Adipose tissue (tissue), 3 donors: Measurements from ENCODE around the gene ACTR1A. TPM values are rescaled to one million over a fixed set of nuclear protein-coding genes. Genes with fewer than 3 reads are reported as not detected.

ENCODE experiments used
- H3K27ac ChIP-seq: one replicate; pipeline ENCODE4 v1.5.1; 2013; ENCODE audit warnings: low read depth, low read length
- WGBS, 3 donors: extraction: QIAGEN DNeasy Blood & Tissue Kit; methylation state at CpG; one replicate each; pipeline ENCODE4 v1.1.7; 2013; 5-methylcytosine and 5-hydroxymethylcytosine counted together
- polyA plus RNA-seq, 3 donors: library from polyadenylated mRNA; stranded (reverse); fragments of 200-250 nt; gene quantifications; one replicate each; pipeline ENCODE4 v1.2.3, GENCODE V29; 2013
- donor health status: healthy with polysubstance abuse.
- donor health status: Bipolar disorder and iron deficiency.
- donor health status: healthy.

The ACTR1A gene
- polyA plus RNA-seq, 3 donors, result 28.7 to 69.2 (median 61.5) TPM

DNA sequence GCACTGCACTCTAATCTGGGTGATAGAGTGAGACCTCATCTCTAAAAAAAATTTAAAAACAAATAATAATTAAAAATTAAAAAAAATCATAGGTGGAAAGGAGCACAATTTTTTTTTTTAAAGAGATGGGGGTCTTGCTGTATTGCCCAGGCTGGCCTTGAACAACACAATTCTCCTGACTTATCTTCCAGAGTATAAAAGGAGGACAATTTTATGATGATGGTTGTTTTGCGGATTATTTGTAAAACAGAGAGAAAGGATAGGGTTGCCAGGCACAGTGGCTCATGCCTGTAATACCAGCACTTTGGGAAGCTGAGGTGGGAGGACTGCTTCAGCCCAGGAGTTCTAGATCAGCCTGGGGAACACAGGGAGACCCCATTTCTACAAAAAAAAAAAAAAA lies 5.0 kb downstream of the ACTR1A start:
- WGBS, 3 donors, result 98 to 100% (median 100%) methylated on average over 1 of the region's 1 CpG
- H3K27ac ChIP-seq, result no peak overlapping the region

DNA sequence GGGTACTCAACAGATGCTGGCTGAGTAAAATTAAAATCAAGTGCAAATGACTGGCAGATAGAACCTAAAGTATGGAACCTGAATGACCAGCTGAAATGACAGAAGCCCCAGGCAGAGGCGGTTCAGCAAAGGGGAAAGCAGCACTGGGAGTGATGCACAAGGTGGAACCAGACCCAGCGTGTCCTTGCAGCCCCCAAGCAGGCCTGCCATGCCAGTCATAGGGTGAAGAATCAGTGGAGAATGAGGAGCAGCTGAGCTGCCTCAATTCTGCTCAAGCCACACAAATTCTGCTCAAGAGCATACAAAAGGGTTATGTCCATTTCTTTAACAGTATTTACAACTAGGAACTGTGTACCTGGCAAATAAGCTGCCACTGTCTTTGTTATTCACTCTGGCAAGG lies 8.7 kb downstream of the ACTR1A start:
- 65 to 95% (median 89%) methylated on average over 2 of the region's 2 CpGs for WGBS, 3 donors
- no peak overlapping the region for H3K27ac ChIP-seq

DNA sequence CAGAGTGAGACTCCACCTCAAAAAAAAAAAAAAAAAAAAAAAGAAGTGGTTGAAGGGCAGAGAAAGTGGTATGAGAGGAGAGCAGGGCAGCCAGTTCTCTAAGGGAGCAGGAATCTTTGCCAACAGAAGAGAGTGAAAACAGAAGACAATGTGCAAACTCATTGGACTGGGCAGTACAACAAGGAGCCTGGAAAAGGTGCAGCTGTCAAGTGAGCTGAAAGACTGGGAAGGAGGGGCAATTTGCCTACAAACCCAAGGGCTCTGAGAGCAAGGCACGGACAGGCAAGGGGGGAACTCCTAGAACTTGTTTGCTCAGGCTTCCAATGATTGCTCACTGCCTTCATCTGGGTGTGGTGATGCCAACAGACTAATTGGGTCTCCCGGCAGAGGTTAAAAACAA lies 9.5 kb downstream of the ACTR1A start:
- no peak overlapping the region for H3K27ac ChIP-seq
- WGBS, 3 donors, result 16 to 62% (median 40%) methylated on average over 2 of the region's 2 CpGs

DNA sequence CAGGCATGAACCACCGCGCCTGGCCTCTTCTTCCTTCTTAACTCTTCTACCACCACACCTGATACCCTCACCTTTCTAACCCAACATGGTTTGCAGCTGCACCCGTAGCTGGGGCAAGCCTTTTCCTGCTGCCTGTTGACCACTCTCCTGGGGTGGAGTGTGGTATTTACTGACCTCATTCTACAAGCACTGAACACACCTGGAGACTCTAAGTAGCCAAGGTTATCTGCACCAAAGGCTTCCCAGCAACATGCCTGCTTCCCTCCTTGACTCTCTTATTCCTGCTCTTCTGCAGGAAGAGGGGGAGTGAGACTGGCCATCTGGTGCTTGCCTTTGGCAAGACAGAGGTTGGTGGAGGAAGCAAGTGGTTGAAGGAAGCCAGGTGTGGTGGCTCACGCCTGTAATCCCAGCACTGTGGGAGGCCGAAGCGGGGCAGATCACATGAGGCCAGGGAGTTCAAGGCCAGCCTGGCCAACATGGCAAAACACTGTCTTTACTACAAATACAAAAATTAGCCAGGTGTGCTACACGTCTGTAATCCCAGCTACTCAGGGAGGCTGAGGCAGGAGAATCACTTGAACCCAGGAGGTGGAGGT lies 10.1 kb downstream of the ACTR1A start:
- H3K27ac ChIP-seq, result no peak overlapping the region
- 78 to 96% (median 93%) methylated on average over 7 of the region's 7 CpGs for WGBS, 3 donors

DNA sequence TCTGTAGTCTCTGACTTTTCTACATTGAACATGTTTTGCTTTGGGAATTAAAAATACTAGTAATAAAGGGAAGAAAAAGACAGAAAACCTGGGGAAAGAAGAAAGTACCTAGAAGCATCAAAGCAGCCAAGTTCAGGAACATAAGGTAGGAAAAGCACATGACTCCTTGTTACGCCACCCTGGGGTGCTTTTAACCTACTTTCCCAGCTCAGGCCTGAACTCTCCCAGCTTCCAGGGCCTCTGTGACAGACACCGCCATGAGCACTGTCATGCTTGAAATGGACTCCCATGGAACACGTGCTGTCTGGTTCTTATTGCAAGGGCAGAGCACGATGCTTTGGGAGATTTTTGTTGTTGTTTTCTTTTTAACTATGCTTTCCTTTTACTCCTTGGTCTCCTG lies 11.4 kb downstream of the ACTR1A start:
- 83 to 91% (median 88%) methylated on average over 4 of the region's 4 CpGs for WGBS, 3 donors
- H3K27ac ChIP-seq, result no peak overlapping the region

DNA sequence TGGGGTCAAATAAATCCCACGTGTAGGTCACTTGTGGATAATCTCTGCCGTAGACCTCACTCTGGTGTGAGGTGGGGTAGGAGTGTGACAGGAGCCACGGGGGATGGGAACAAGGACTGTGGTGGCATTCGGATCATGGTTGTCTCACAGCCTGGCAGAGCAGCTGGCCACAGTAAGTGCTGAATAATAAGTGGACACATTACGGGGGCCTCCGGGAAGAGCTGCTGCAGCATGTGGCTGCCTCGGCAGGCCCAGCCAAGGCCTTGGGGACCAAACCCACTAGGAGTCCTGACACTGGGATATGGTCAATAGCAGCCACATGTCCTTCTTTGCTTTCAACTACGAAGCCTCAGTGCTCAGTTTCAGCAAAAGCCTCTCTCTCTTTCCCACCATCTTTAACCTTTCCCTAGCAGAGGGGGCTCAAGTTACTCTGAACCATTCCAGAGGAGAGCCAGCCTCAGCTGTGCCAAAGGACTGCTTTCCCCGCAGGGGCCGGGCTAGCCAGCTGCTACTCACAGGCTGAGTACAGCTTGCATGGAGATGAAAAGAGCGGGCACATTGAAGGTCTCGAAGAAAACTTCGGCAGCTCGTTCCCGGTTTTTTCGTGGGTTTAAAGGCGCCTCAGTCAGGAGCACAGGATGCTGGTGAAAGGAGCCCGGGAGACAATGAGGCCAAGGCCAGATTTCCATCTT lies 17.3 kb downstream of the ACTR1A start:
- no peak overlapping the region for H3K27ac ChIP-seq
- WGBS, 3 donors, result 89 to 91% (median 90%) methylated on average over 18 of the region's 18 CpGs

DNA sequence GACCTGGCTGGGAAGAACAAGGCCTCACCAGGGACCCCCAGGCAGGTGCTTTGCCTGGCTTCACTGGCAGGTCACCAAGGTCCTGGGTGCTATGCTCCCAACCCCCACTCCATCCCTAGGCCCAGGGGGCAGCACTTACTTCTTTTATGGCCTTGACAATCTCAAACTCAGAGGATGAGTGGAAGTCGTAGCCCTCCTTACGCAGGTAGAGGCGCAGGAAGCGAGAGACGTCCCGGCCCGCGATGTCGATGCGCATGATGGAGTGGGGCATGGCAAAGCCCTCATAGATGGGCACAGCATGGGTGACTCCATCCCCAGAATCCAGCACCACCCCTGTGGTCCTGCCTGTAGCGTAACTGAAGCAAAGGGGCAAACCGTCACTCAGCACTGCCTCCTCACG lies 18.5 kb downstream of the ACTR1A start:
- WGBS, 3 donors, result 94 to 96% (median 95%) methylated on average over 13 of the region's 13 CpGs

DNA sequence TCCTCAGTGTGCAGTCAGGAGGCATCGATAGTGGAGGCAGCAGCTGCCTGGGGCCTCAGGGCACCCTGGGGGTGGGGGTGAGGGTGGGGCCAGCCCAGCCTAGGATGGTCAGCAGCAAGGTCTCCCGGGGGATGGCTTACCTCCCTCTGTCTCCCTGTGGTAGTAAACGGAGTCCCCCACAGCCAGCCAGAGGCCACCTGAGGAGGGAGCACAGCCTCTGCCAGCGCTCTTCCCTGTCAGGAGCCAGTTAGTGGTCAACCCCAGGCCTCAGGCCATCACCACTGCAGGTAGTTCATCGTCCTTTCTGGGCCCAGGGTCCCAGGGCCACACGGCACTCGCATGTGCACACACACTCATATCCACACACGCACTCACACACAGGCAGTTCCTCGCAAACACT lies 22.1 kb downstream of the ACTR1A start:
- no peak overlapping the region for H3K27ac ChIP-seq
- whole genome bisulfite sequencing, 3 donors, result 87 to 90% (median 89%) methylated on average over 9 of the region's 9 CpGs

More for the DNA sequence above, 18.5 kb downstream of the ACTR1A start:
- H3K27ac ChIP-seq, result no peak overlapping the region

DNA sequence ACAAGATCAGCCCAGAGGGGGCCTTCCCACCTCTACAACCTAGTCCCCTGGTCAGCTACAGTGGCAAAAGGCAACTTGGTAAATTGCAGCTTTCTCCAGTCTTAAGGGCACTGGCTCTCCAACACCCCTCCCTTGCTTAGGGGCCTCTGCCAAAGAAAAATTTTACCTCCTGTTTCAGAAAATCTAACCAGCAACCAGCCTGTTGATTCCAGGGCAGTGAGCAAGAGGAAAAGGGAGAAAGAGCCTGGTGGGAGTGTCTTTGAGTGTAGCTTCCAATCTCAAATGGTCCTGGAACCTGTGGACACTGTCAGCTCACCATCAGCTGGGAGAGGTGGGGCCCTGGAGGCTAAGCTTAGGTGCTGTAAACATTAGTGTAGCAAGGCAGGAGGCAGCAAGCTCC lies 22.9 kb downstream of the ACTR1A start:
- H3K27ac ChIP-seq, result no peak overlapping the region

DNA sequence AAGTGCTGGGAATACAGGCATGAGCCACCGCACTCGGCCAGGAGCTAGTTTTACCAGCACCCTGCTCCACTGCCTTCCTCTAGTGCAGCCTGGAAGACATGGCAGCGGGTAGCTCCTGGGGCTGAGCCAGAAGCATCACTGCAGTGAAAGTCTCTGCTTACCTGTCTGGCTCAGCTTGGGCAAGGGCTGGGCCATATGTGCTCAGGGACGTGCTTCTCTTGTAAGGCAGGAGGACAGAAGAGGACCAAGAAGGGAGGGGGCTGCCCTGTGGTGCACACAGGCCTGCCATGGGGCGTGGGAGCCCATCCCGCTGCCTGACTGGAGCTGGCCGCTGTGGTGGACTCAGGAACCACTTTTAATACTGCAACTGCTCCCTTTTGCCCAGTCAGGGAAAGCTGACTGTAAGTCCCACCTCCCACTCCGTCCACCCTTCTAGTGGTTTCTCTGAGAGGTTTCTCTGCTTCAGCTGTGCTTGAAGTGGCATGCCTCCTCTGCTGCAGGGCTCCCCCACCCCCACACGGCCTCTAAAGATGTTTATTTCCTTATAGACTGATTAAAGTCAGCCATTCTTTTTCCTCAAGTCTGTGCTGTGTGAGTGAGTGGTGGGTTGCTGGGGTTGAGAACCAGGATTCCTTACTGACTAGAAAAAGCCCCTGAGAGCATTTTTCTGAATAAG lies 25.9 kb downstream of the ACTR1A start:
- 68 to 80% (median 72%) methylated on average over 9 of the region's 9 CpGs for whole genome bisulfite sequencing, 3 donors
- no peak overlapping the region for H3K27ac ChIP-seq

DNA sequence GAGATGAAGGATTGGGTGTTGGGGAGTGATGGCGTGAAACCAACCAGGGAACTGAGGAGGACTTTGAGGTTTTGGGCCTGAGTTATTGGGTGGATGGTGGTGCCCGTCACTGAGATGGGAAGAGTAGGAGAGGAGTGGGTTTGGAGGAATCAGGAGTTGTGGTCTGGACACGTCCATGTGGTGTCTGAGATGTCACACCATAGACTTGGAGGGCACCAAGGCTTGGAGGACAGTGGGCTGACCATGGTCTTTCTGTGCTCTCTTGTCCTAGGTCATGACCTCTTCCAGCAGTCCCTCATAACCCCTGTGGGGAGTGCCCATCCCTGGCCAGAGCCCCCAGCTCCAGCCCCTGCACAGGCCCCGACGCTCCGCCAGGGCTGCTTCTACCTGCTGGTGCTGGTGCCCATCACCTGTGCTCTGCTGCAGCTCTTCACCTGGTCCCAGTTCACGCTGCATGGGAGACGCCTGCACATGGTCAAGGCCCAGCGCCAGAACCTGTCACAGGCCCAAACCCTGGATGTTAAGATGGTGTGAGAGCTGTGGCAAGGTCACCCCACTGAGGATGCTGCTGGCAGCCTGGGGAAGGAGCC lies 27.0 kb downstream of the ACTR1A start:
- H3K27ac ChIP-seq, result no peak overlapping the region
- WGBS, 3 donors, result 88 to 93% (median 89%) methylated on average over 9 of the region's 9 CpGs

DNA sequence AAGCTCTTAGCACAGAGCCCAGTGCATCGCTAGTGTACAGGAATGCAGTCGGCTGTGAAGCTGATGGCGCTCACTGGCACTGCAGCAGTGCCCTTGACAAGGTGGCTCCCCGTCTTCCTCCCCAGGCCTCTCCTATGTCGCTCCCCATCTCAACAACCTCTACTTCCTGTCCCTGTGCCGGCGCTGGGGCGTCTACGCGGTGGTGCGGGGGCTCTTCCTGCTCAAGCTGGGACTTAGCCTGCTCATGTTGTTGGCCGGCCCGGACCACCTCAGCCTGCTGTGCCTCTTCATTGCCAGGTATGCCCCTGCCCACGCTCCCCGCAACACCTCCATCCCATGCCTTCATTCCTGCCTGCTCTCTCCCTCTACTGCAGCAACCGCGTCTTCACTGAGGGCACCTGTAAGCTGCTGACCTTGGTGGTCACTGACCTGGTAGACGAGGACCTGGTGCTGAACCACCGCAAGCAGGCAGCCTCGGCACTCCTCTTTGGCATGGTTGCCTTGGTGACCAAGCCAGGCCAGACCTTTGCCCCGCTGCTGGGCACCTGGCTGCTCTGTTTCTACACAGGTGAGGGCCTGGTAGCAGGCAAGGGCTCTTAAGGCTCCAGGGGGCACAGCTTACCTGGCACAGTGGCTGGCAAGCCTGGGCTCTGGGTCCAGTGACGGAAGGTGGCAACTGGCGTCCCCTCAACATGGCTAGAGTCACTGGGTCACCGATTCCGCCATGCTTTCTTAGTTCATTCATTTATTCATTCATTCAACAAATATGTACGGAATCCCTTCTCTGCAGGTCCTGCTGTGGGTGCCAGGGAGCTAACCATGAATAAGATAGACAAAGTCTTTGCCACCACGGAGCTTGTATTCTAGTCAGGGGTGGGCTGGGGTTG lies 28.8 kb downstream of the ACTR1A start:
- WGBS, 3 donors, result 82 to 85% (median 85%) methylated on average over 27 of the region's 27 CpGs
- H3K27ac ChIP-seq, result no peak overlapping the region

DNA sequence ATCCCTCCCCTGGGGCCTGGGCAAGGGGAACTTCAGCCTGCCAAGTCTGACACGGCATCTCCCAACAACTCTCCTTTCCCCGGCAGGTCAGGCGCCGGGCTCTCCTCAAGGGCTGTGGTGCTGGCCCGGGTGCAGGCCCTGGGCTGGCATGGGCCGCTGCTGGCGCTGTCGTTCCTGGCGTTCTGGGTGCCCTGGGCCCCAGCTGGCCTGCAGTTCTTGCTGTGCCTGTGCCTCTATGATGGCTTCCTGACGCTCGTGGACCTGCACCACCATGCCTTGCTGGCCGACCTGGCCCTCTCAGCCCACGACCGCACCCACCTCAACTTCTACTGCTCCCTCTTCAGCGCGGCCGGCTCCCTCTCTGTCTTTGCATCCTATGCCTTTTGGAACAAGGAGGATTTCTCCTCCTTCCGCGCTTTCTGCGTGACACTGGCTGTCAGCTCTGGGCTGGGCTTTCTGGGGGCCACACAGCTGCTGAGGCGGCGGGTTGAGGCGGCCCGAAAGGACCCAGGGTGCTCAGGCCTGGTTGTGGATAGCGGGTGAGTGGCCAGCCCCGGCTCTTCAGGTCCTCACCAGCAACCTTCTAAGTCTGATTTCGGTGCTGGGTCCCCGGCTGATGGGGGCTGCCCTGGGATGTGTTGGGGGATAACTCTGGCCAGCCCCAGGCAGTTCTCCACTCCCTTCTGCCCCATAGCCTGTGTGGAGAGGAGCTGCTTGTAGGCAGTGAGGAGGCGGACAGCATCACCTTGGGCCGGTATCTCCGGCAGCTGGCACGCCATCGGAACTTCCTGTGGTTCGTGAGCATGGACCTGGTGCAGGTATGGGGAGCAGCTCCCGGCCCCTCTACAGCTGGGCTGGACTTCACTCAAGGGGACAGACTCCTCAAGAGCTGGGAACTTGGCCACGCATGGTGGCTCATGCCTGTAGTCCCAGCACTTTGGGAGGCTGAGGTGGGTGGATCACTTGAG lies 31.6 kb downstream of the ACTR1A start:
- WGBS, 3 donors, result 92 to 95% (median 94%) methylated on average over 34 to 36 of the region's 36 CpGs
- no peak overlapping the region for H3K27ac ChIP-seq

DNA sequence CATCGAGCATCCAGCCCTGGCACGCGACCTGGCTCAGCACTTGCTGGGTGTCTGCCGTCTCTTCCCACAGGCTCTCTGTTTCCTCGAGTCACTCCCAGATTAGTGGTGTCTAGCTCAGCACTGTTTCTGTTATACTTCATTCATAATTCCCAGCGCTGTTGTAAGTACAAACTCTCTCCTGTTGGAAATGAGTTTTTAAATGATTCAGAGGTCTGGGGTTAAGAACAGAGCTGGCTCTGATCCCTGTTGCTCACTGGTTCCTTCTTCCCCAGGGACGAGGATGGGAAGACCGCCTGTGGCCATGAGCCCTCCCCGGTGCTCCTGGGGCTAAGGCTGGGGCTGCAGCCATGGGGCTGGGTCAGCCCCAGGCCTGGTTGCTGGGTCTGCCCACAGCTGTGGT lies 33.8 kb downstream of the ACTR1A start:
- WGBS, 3 donors, result 52 to 86% (median 64%) methylated on average over 9 of the region's 9 CpGs
- no peak overlapping the region for H3K27ac ChIP-seq

DNA sequence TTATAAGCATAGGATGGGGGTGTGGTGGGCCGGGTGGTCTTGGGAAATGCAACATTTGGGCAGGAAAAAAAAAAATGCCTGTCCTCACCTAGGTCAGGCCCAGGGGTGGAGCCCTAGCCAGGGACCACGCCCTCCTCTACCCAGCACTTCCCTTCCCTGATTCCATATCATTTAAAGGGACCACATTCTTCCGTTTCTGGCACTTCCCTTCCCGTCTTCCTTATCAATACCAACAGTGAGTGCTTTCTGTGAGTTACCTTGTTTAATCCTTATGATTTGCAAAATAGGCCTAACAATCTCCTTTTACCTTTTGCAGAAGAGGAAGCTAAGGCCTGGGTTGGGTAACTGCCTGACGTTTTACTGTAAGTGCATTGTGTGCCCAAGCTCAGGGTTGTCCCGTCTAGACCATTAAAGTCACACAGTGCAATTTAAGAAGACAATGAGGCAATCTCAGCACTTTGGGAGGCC lies 34.5 kb downstream of the ACTR1A start:
- no peak overlapping the region for H3K27ac ChIP-seq

DNA sequence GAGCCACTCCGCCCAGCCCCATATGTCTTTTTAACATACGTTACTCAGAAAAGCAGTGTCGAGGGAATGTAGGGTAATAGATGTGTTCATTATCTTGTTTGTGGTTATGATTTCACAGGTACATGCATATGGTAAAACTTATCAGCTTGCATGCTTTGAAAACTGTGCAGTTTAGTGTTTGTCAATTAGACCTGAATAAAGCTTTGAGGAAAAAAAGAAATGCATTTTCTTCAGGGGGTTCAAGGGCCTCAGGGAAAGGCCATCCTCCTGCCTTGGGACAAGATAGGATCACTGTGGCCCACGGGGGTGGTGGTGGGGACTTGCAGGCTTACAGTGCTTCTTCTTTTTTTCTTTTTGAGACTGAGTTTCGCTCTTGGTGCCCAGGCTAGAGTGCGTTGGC lies 35.2 kb downstream of the ACTR1A start:
- no peak overlapping the region for H3K27ac ChIP-seq
- WGBS, 3 donors, result 71 to 88% (median 83%) methylated on average over 6 of the region's 6 CpGs

More for the DNA sequence above, 34.5 kb downstream of the ACTR1A start:
- WGBS, 3 donors, result 30 to 43% (median 38%) methylated on average over 6 of the region's 6 CpGs

DNA sequence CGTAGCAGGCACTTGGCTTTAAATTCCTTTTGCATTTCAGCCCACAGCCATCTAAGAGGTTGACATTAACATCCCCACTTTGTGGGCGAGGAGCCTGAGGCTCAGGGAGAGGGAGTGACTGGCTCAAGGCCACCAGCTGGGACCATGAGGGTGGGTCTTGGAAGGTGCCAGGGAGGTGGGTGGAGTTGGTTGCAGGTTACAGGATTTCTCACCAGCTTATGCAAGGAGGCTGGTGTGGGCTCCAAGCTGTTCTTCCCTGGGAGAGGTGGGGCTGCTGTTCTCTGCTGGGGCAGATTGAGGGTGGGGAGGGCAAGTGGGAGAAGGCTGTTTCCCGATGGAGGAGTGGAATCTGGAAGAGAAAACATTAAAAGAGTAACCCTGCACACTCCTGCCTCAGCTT lies 37.0 kb downstream of the ACTR1A start:
- H3K27ac ChIP-seq, result no peak overlapping the region
- 47 to 69% (median 68%) methylated on average over 3 of the region's 3 CpGs for WGBS, 3 donors
